GM18873 (cell line): ENCODE results near the gene CLDN1.

Source experiments
- ATAC-seq: cut with Tn5 transposase; IDR thresholded peaks from one replicate; pipeline ENCODE4 v1.9.1; 2021; ENCODE audit warnings: mild to moderate bottlenecking, moderate library complexity, moderate number of reproducible peaks; ENCODE audit not compliant: unreplicated experiment, low FRiP score

Gene CLDN1

GRCh38 chr3:190321789-190322603, at the start of gene CLDN1:
TSS of gene CLDN1 (minus strand) at chr3:190322446. CDS start at chr3:190322206, 240 bp downstream.
- peak; percentile 71 for ATAC-seq

- no peak for ATAC-seq
These were observed 48.9 kb upstream of the CLDN1 start for GRCh38 chr3:190371152-190371551.

GRCh38 chr3:190370369-190370768, 48.1 kb upstream of the CLDN1 start:
- no peak for ATAC-seq

GRCh38 chr3:190369668-190370295, 47.5 kb upstream of the CLDN1 start:
- no peak for ATAC-seq

- no peak for ATAC-seq
These were observed 46.6 kb upstream of the CLDN1 start for GRCh38 chr3:190368881-190369280.

GRCh38 chr3:190366133-190366532, 43.9 kb upstream of the CLDN1 start:
- no peak for ATAC-seq

GRCh38 chr3:190362258-190362657, 40.0 kb upstream of the CLDN1 start:
- ATAC-seq, result no peak

GRCh38 chr3:190361791-190362190, 39.5 kb upstream of the CLDN1 start:
- no peak for ATAC-seq

- ATAC-seq, result no peak
These were observed 38.0 kb upstream of the CLDN1 start for GRCh38 chr3:190360228-190360627.

- no peak for ATAC-seq
These were observed 37.6 kb upstream of the CLDN1 start for GRCh38 chr3:190359813-190360212.

- ATAC-seq, result no peak
These were observed 35.2 kb upstream of the CLDN1 start for GRCh38 chr3:190357468-190357867.

- ATAC-seq, result no peak
These were observed 34.0 kb upstream of the CLDN1 start for GRCh38 chr3:190356246-190356645.

GRCh38 chr3:190352861-190353457, 30.7 kb upstream of the CLDN1 start:
- ATAC-seq, result no peak

GRCh38 chr3:190346541-190346940, 24.3 kb upstream of the CLDN1 start:
- ATAC-seq, result no peak

GRCh38 chr3:190345878-190346277, 23.6 kb upstream of the CLDN1 start:
- no peak for ATAC-seq

- no peak for ATAC-seq
These were observed 23.0 kb upstream of the CLDN1 start for GRCh38 chr3:190345027-190345821.

- no peak for ATAC-seq
These were observed 17.8 kb upstream of the CLDN1 start for GRCh38 chr3:190340071-190340470.

GRCh38 chr3:190339130-190339529, 16.9 kb upstream of the CLDN1 start:
- ATAC-seq, result no peak

GRCh38 chr3:190338717-190339116, 16.5 kb upstream of the CLDN1 start:
- no peak for ATAC-seq

GRCh38 chr3:190337301-190337700, 15.1 kb upstream of the CLDN1 start:
- ATAC-seq, result no peak
